MM.1S (cell line): Measurements from ENCODE around the gene MAN2A2.

Experiments
- DNase-seq: peaks from one replicate; pipeline ENCODE4 v3.0.0-alpha.2; 2015
- H2AFZ ChIP-seq: fragments of 300-600 bp; sonication (generic); 2 replicates; pipeline ENCODE4 v1.6.0; 2016; ENCODE audit warnings: antibody characterized with exemption, low read length
- H3F3A ChIP-seq: fragments of 300-600 bp; sonication (generic); 2 replicates; pipeline ENCODE4 v1.6.1; 2016; ENCODE audit warnings: mild to moderate bottlenecking, antibody characterized with exemption, low read length, moderate library complexity, mixed read lengths; ENCODE audit not compliant: insufficient read depth
- H3K27ac ChIP-seq: fragments of 300-600 bp; sonication (generic); 2 replicates; pipeline ENCODE4 v1.5.1; 2016; ENCODE audit warnings: mild to moderate bottlenecking, low read length
- H3K27me3 ChIP-seq: fragments of 300-600 bp; sonication (generic); replicated peaks from 2 replicates; pipeline ENCODE4 v1.6.0; 2016; ENCODE audit warnings: low read length; ENCODE audit not compliant: insufficient read depth
- H3K36me3 ChIP-seq: fragments of 300-600 bp; sonication (generic); replicated peaks from 2 replicates; pipeline ENCODE4 v1.6.1; 2016; ENCODE audit warnings: mild to moderate bottlenecking, low read length, mixed read lengths; ENCODE audit not compliant: insufficient read depth
- H3K4me1 ChIP-seq: fragments of 300-600 bp; sonication (generic); 2 replicates; pipeline ENCODE4 v1.6.1; 2016; ENCODE audit warnings: low read length, mixed read lengths
- H3K4me2 ChIP-seq: fragments of 300-600 bp; sonication (generic); 2 replicates; pipeline ENCODE4 v1.6.0; 2016; ENCODE audit warnings: low read depth, low read length
- H3K4me3 ChIP-seq: fragments of 300-600 bp; sonication (generic); 2 replicates; pipeline ENCODE4 v1.5.1; 2016; ENCODE audit warnings: low read length, mixed read lengths
- H3K79me2 ChIP-seq: fragments of 300-600 bp; sonication (generic); 2 replicates; pipeline ENCODE4 v1.6.1; 2016; ENCODE audit warnings: mixed run types, low read length, mixed read lengths
- H3K9ac ChIP-seq: fragments of 300-600 bp; sonication (generic); 2 replicates; pipeline ENCODE4 v1.6.1; 2016; ENCODE audit warnings: low read length, mixed read lengths
- H3K9me2 ChIP-seq: fragments of 300-600 bp; sonication (generic); replicated peaks from 2 replicates; pipeline ENCODE4 v1.6.1; 2016; ENCODE audit warnings: mild to moderate bottlenecking, low read length, mixed read lengths; ENCODE audit not compliant: insufficient read depth
- H3K9me3 ChIP-seq: fragments of 300-600 bp; sonication (generic); replicated peaks from 2 replicates; pipeline ENCODE4 v1.6.1; 2016; ENCODE audit warnings: mild to moderate bottlenecking, low read length, mixed read lengths; ENCODE audit not compliant: insufficient read depth
- H4K20me1 ChIP-seq: fragments of 300-600 bp; sonication (generic); 2 replicates; pipeline ENCODE4 v1.6.1; 2016; ENCODE audit warnings: mild to moderate bottlenecking, low read length, moderate library complexity, mixed read lengths; ENCODE audit not compliant: insufficient read depth
- CTCF ChIP-seq: fragments of 300-600 bp; sonication (generic); IDR thresholded peaks from 2 replicates; pipeline ENCODE4 v1.5.1; 2016; ENCODE audit warnings: antibody characterized with exemption, low read length, mixed read lengths
- EZH2 ChIP-seq: fragments of 300-600 bp; sonication (generic); optimal IDR thresholded peaks from 2 replicates; pipeline ENCODE3; 2017; ENCODE audit warnings: low read depth, mild to moderate bottlenecking, antibody characterized with exemption, low read length, mixed read lengths
- EZH2phosphoT487 ChIP-seq: fragments of 300-600 bp; sonication (generic); IDR thresholded peaks from 2 replicates; pipeline ENCODE4 v1.6.1; 2018; ENCODE audit warnings: antibody characterized with exemption, low read length

The MAN2A2 gene

GRCh38 chr15:90968434-90968833 is 65.3 kb downstream of the MAN2A2 start:
- Histone ChIP-seq H3K27me3 (no peaks in the 10 kb centered on the region), H4K20me1 (no peaks in the 10 kb centered on the region), H2AFZ (no peak overlapping the region), H3K9me2 (no peaks in the 10 kb centered on the region), H3K9ac (no peak overlapping the region), H3K4me1 (no peaks in the 10 kb centered on the region), H3K27ac (no peak overlapping the region), H3K9me3 (no peaks in the 10 kb centered on the region), H3K36me3 (peaks cover 21% of the 10 kb centered on the region), H3K4me3 (no peak overlapping the region), H3F3A (peaks cover 3% of the 10 kb centered on the region; the same call in 1 of the 2 replicates), H3K4me2 (no peak overlapping the region), H3K79me2 (peaks cover 10% of the 10 kb centered on the region; the same call in 1 of the 2 replicates)
- TF ChIP-seq CTCF = no peak
- no peak for TF ChIP-seq EZH2phosphoT487
- TF ChIP-seq EZH2 = no peak
- DNase-seq = no peak

- H3K4me2 ChIP-seq = no peak overlapping the region
- no peaks in the 10 kb centered on the region for H3K4me1 ChIP-seq
- H3K27ac ChIP-seq = no peak overlapping the region
- 0 out of 2 replicates have a peak, but pooled peaks cover 7% of the 10 kb centered on the region for H3K79me2 ChIP-seq
- H3K4me3 ChIP-seq = no peak overlapping the region
- peaks cover 3% of the 10 kb centered on the region; the same call in 1 of the 2 replicates for H3F3A ChIP-seq
- H3K27me3 ChIP-seq = no peaks in the 10 kb centered on the region
- no peak for TF ChIP-seq CTCF
- TF ChIP-seq EZH2 = no peak
- TF ChIP-seq EZH2phosphoT487 = no peak
- no peaks in the 10 kb centered on the region for H3K9me2 ChIP-seq
- H3K9ac ChIP-seq = no peak overlapping the region
- DNase-seq = no peak
- no peaks in the 10 kb centered on the region for H4K20me1 ChIP-seq
- H3K9me3 ChIP-seq = no peaks in the 10 kb centered on the region
- peaks cover 19% of the 10 kb centered on the region for H3K36me3 ChIP-seq
- no peak overlapping the region for H2AFZ ChIP-seq
Measured at GRCh38 chr15:90970274-90970673, 67.2 kb downstream of the MAN2A2 start.

DNA sequence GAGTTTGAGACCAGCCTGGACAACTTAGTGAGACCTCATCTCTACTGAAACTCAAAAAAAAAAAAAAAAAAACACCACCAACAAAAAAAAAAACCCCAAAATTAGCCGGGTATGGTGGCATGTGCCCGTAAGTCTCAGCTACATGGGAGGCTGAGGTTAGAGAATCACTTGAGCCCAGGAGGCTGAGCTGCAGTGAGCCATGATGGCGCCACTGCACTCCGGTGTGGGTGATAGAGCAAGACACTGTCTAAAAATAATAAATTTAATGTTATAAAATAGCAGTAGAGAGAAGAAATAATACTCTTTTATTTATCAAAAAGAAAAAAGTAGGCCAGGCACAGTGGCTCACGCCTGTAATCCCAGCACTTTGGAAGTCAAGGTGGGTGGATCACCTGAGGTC is 69.0 kb downstream of the MAN2A2 start:
- Histone ChIP-seq H3K9me3 (no peaks in the 10 kb centered on the region), H3K9ac (no peak overlapping the region), H3K9me2 (no peaks in the 10 kb centered on the region), H3K4me1 (no peaks in the 10 kb centered on the region), H3K36me3 (peaks cover 22% of the 10 kb centered on the region), H4K20me1 (no peaks in the 10 kb centered on the region), H3K27ac (no peak overlapping the region), H3K27me3 (no peaks in the 10 kb centered on the region), H3K79me2 (no peaks in the 10 kb centered on the region), H2AFZ (no peak overlapping the region), H3K4me2 (no peak overlapping the region), H3F3A (peaks cover 7% of the 10 kb centered on the region; the same call in 1 of the 2 replicates), H3K4me3 (no peak overlapping the region)
- DNase-seq = no peak
- TF ChIP-seq CTCF = no peak
- no peak for TF ChIP-seq EZH2phosphoT487
- TF ChIP-seq EZH2 = no peak
